H1 (cell line): ENCODE results near the gene SLC25A21. TPM values are rescaled to one million over a fixed set of nuclear protein-coding genes. Genes with fewer than 3 reads are reported as not detected.

Experiments used
- CTBP2 ChIP-seq: IDR thresholded peaks from 2 replicates; pipeline ENCODE4 v1.7.0; 2011; ENCODE audit warnings: borderline replicate concordance, mild to moderate bottlenecking, moderate library complexity, mixed read lengths, low read length; ENCODE audit not compliant: insufficient read depth, insufficient read length
- EZH2 ChIP-seq: fragments of 200-600 bp; sonication (generic); IDR thresholded peaks from 2 replicates; pipeline ENCODE4 v1.7.1; 2012; ENCODE audit warnings: low read depth, mild to moderate bottlenecking, moderate library complexity, low read length, inconsistent platforms; ENCODE audit not compliant: severe bottlenecking
- JUN ChIP-seq: IDR thresholded peaks from 2 replicates; pipeline ENCODE4 v1.6.1; 2011; ENCODE audit warnings: low read depth, mild to moderate bottlenecking, improper control_type of control experiment, low read length
- MAFK ChIP-seq: IDR thresholded peaks from 2 replicates; pipeline ENCODE4 v1.6.1; 2012; ENCODE audit warnings: low read depth, mild to moderate bottlenecking, improper control_type of control experiment, low read length
- polyA plus RNA-seq, 7 experiments: library from polyadenylated mRNA; depleted of rRNA in 3 of 7; stranded (reverse) in 5 of 7; unstranded in 2 of 7; fragments of >200 nt in 5 of 7; fragments of 200-250 nt in 2 of 7; gene quantifications; 1 replicate in 5 of 7; 2 replicates in 1 of 7; 4 replicates in 1 of 7; pipeline versions ENCODE4 v1.2.1 to v1.2.3, GENCODE V29; 2011 to 2013; ENCODE audit warnings: missing spikeins in 2 of 7, mixed read lengths in 2 of 7
- total RNA-seq: library from RNA; stranded (reverse); fragmentation: NEBNext Ultra II Directional; extraction: Animal tissue kit (Norgen Biotek cat#: 25700); gene quantifications from 2 replicates; pipeline ENCODE4 v1.2.1, GENCODE V29; 2021

SLC25A21 gene
- total and polyA plus RNA-seq, 2 of the 8 experiments (the other 6 are each of a cell fraction or from before 2014, with no cell fraction given): 6.9 to 15.7 TPM

DNA sequence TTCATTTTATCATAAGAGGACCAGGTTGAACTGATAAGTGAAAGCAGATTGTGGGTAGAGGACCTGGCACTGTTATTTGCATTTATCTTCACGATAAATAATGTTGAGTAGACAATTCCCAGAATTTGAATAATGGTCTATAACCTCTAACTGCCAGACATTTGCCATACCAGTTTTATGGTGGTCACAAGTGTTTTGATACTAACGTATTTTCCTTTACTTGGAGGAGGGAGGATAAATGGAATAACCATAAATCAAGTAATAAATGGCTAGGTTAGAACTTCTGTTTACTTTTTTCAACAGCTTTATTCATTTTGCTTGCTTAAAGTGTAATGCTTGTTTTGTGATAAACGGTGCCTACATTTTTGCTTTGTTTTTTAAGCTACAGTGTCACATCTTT is 501.3 kb downstream of the SLC25A21 start (continued):
- TF ChIP-seq MAFK (no peak), CTBP2 (no peak), EZH2 (no peak), JUN (no peak)
